Stimulated activated CD4-positive, alpha-beta T cell treated with anti-CD3 and anti-CD28 coated beads, Interleukin-2, amount 100 ng/mL, for 24 hours (primary cell): Measurements from ENCODE around the gene INSR.

Source experiments
- DNase-seq, 2 donors: peaks; one replicate each; pipeline ENCODE4 v3.0.0-alpha.2; 2020

Gene INSR

DNA sequence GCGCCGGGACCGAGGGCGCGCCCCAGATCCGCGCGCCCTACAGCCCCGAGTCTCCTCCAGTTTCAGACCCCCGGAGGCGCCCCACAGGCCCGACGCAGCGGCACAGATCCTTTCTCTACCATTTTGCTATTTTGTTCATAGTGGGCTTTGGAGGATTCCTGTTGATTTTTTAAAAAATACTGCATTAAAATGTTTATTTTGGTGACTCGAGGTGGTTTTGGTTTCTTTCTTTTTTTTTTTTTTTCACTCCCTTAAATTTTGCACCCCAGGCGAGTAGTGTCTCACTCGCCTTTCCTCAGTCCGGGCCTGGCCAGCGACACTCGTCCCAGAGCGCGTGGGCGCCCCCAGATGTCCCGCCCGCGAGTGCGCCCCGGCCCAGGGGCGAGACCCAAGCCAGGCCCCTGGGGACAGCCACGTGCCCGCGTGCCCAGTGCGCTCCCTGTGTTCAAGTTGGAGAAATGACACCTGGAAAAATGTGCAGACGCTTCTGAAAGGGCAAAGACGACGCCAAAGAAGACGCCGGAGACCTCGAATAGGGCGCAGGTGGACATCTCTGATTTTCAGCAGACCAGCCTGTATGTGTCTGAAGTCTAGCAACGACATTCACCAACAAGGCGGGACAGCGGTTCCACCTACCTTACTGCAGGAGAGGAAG is 471 bp upstream of the INSR start:
- peak; percentile 21 to 57 for DNase-seq

DNA sequence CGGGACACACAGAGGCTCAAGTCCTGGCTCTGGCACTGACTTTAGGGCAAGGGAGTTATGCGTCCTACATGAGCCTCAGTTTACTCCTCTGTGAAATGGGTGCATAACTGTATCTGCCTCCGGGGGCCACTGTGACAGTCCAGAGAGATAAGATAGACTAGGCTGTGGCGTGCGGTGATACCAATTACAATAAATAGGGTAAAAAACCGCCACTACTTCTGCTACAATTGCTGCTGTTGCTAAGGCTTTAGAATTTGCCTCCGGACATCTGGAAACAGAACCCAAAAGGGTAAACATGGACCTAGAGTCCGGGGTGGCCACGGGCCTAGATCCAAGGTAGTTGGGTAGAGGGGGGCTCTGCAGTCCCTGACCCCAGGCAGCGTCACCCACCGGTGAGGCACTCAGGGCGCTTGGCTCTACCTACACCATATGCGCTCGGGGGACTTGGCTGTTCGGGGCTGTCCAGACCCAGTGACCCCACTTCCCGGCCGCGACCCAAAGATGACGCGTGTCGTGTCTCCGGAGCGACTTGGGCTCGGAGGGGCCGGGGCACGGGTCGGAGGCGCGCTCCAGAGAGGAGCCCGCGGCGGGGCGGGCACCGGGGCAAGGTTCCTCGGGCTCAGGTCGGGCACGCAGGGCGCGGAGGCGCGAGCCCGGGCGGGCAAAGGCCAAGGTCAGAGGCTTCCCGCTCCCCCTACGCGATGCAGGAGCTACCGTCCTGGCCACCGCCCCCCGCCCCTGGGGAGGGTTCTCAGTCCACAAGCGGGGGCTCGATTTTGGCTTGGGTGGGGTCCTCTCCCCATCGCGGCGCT is 1.1 kb downstream of the INSR start:
- DNase-seq = peak in 1 of 2 donors; percentile 26

DNA sequence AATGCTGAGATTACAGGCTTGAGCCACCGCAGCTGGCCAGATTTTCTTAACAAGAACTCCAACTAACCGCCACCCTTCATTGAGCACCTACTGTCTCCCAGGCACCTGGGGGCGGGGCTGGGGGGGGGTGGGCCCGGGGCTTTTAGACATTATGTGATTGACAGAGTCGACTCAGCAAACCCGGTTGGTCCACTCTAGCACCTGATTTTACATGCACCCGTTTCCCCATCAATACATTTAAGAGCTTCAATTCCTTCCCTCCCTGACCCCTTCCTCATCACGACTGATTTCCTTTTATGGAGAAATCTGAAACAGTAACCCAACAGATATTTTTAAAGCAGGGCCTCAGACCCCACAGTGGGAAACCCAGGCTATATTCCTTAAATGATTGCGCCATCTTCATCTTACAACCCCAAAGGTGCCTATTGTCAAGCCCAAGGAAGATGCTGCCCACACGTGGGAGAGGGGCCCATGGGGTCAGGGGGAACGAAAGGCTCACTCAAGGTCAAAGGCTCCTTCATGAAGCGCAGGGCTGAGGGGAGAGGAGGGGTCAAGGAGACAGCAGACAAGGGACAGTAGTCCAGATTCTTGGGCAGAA is 1.8 kb downstream of the INSR start:
- peak in 1 of 2 donors; percentile 2 for DNase-seq

DNA sequence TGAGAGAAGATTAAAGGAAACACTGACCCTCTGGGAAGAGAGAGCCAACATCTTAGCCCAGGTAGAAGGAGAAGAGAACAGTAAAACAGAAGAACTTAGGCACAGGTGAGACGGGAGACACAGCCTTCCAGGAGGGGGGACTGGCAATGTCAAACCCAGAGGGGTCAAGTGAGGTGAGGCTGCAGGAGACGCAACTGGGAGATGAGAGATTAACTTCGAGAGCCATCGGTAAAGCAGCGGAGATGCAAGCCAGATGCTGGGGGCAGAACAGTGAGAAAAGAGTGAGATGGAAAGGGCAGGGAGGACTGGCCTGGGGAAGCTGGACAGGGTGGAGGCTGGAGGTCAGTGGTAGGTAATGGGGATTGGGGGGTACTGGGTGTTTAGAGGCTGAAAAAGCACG is 5.2 kb downstream of the INSR start:
- no peak for DNase-seq

DNA sequence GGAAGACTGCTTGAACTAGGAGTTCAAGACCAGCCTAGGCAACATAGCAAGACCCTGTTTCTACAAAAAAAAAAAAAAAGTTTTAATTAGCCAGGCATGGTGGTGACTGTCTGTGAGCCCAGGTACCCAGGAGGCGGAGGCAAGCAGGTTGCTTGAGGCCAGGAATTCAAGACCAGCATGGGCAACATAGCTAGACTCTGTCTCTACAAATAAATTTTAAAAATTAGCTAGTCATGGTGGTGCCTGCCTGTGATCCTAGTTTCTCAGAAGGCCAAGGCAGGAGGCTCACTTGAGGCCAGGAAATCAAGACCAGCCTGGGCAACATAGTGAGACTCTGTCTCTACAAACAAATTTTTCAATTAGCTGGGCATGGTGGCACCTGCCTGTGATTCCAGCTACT is 6.1 kb downstream of the INSR start:
- no peak for DNase-seq

DNA sequence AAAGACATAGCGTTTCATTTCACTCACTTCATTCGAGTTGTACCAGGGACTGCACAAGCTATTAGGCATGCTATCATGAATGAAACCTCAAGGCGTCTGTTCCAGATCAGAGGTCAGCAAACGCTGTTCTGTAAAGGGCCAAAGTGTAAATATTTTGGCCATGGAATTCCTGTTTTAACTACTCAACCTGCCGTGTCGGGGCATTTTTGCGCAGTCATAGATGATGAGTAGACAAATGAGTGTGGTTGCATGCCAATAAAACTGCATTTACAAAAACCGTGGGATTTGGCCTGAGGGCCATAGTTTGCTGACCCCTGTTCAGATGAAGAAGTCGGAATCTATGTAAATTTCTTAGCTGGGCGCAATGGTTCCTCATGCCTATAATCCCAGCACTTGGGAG is 6.5 kb downstream of the INSR start:
- DNase-seq = no peak

DNA sequence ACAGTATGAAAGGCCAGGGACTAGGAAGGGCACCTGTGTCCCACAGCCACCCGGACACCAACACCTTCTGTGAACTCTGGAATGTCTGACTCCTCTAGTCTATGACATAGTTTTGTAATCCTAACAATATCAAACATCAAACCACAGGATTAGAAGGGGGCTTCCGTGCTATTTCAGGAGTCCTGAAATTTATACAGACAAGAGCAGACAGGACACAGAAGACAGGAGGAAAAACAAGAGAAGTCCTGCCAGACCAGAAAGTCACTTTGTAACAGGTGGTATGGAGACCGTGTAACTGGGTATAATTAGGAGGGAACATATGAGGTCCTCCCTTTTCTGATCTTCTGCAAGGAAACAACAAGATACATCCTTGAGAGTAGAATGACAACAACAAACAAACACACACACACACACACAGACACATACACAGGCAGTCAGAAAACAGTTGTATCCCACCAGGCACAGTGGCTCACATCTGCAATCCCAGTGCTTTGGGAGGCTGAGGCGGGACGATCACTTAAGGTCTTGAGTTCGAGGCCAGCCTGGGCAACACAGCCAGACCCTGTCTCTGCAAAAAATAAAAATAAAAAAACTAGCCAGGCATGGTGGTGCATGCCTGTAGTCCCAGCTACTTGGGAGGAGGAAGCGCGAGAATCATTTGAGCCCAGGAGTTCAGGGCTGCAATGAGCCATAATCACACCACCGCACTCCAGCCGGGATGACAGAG is 13.1 kb downstream of the INSR start:
- DNase-seq = no peak

DNA sequence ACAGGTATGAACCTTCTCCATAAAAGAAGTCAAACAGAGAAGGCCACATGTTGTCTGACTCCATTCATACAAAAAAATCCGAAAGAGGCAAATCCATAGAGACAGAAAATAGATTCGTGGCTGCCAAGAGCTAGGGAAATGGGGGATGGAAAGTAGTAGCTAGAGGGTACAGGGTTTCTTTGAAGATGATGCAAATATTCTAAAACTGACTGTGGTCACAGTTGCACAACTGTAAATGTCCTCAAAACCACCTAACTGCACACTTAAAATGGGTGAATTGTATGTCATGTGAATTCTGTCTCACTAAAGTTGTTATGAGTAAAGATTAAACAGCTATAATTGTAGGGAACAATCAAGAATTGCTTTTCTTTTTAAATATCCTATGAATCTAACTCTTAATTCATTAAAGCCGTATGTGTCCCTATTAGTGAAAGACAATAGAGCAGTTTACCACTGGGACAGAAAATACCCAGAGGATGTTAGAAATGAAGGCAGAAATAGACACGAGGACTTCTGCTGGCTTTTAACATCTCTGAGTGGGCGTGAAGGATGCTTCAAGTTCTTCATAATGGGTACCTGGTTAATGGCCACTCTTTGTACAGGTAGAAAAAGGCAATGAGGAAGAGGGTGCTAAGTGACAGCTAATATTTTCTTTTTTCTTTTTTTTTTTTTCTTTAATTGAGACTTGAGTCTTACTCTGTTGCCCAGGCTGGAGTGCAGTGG is 21.2 kb downstream of the INSR start:
- no peak for DNase-seq

DNA sequence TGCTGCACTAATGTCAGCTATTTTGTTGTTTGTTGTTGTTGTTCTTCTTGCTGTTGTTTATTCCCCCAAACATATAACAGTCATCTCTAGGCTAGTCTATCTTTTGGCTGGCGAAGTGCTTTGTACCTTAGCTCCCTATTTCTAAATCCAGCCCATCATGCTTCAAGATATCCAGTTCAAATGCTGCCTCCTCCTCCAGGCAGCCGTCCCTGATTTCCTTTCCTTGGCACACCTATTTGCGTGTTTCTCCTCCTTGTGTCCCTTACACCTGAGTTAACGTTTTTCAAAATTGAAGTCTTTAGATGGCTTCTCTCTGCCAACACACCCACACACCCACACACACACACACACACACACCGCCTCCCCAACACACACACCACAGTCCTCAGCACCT is 25.5 kb downstream of the INSR start:
- DNase-seq = no peak

DNA sequence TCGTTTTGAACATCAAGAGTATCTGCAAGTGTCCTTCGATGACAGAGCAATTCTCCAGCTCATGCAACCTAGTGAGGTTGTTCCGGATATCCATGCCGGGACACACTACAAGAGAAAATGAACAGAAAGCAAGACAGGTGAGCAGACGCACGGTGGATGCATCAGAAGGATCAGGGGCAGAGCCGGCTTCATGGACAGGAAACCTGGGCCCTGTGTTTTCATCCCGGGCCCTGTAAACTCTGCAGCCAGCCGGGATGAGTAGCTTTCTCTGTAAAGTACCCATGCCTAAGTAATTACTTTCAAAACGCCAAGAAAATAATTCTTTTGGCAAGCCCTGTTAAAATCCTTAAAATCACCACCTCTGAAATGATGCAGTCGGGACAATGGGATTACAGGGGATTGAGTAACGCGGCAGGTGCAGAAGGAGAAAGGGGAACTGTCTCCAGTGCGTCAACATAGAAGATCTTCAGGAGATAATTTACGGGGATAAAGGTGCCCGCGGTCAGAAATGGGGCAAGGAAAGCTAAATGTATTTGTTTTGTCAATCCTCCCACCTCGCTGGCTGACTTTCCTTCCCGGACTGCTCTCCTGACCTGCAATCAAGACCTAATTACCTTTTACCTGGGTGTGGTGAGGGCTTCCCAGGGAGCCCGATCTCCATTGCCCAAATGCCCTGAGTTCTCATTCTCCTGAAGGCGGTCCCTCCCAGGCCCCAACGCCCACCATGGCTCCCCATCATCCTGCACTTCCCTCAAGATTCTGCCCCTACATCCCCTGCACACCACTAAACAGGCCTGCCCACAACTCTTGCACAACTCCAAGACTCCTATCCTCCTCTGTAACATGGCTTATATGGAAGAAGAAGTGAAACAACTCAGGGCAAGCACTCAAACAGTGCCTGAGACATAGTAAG is 26.2 kb downstream of the INSR start:
- no peak for DNase-seq

DNA sequence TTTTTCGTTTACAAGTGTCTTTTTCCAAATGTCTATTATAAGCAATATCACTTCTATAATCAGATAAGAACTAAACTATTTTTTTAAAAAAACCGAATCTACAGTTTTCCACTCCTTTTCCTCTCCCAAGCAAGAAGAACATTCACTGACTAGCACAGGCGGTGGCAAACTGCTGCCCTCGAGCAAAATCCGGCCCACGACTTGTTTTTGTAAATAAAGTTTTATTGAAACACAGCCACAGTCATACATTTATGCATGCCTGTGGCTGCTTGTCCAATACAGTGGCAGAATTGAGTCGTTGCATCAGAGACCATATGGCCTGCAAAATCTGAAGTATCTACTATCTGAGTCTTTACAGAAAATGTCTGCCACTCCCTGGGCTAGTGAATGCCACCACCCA is 27.4 kb downstream of the INSR start:
- DNase-seq = no peak

DNA sequence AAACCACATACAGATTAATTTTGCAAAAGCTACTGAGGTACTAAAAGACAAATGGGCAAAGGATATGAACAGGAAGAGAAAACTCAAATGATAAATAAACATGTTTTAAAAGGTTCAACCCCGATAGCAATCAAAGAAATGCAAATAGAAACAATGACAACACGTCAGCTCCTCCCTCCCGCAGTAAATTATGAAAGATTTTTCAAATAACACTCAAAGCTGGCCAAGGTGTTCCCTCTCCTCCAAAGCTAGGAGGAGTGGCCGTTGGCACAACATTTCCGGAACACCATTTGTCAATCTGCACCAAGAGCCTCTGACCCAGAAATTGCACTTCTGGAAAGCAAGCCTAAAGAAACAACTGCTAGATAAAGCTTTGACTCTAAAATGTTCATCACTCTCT is 28.3 kb downstream of the INSR start:
- no peak for DNase-seq

DNA sequence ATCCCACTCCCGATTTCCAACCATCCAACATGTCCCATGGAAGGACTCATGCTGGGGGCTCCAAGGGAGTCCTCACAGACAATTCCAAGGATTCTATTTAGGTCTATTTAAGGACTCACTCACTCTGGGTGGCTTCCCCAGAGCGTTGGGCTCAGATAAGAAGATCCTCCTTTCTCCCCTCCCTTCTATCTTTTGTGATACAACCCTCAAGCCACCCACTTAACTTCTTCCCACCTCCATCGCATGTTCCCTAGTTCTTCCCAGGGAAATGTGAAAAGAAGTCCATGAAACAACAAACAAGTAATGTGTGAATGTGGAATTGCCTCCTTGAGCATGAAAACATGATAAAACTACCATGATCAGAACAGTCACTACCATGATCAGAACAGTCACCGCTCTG is 29.4 kb downstream of the INSR start:
- no peak for DNase-seq

DNA sequence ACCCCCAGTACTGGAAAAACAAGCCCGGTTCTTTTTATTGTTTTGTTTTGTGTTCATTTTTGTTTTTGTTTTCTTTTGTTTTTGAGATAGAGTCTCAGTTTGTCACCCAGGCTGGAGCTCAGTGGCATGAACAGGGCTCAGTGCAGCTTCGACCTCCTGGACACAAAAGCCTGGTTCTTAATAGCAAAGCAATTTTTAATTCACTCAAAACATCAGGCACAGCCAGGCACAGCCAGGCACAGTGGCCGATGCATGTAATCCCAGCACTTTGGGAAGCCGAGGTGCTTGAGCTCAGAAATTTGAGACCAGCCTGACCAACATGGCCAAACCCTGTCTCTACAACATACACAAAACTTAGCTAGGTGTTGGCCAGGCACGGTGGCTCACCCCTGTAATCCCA is 30.7 kb downstream of the INSR start:
- DNase-seq = no peak

DNA sequence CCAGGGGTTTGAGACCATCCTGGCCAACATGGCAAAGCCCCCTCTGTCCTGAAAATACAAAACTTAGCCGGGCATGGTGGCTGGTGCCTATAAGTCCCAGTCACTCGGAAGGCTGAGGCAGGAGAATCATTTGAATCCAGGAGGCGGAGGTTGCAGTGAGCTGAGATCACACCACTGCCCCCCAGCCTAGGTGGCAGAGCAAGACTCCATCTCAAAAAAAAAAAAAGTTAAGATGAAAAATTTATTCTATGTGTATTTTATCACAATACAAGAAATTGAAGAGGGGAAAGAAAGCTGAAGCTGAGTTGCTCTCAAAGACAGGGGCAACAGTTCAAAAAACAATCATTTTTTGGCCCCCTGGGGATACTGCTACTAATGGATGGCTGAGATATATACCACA is 31.1 kb downstream of the INSR start:
- no peak for DNase-seq

DNA sequence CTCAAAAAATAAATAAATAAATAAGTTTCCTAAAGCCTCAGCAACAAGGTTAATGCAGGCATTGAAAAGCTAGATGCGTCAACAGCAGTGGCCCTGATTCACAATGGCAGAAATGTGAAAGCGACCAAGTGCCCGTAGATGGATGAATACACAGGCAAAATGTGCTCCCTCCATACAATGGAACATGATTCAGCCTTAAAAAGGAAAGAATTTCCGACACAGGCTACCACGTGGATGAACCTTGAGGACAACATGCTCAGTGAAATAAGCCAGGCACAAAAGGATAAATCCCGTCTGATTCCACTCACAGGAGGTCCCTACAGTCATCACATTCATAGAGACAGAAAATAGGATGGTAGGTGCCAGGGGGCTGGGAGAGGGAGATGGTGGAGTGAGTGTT is 31.7 kb downstream of the INSR start:
- DNase-seq = no peak

DNA sequence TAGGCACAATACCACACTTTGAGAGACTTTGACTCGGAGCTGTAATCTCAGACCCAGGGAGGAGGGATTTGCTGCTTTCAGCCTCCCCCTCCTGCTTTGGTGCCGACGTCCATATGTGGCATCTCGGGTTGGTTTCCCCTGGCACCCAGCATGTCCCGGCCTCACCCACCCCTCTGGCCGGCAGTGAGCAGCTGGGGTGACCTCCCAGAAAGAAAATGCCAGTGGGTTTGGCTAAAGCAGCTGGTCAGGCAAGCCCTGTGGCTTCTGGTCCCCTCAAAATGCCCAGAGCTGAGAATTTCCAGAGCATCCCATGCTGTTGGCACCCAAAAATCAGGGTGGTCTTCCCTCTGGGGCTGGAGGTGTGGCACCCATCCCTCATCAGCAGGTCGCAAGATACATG is 34.1 kb downstream of the INSR start:
- DNase-seq = no peak

DNA sequence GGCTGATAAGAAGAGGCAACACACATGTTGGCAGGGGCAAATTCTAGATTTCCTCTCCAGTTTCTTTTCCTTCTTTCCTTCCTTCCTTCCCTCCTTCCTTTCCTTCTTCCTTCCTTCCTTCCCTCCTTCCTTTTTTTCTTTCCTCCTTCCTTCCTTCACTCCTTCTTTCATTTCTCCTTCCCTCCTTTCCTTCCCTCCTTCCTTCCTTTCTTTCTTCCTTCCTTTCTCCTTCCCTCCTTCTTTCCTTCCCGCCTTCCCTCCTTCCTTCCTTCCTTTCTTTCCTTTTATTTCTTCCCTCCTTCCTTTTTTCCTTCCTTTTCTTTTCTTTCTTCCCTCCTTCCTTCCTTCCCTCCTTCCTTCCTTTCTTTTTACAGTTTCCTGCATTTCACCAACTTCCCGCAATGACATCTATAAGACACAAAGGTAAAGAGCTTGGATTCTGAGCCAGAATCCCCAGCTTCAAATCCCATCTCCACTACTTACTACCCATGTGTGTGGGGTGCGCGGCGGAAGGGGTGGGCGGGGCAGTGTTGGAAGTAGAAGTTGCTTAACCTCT is 35.3 kb downstream of the INSR start:
- no peak for DNase-seq

DNA sequence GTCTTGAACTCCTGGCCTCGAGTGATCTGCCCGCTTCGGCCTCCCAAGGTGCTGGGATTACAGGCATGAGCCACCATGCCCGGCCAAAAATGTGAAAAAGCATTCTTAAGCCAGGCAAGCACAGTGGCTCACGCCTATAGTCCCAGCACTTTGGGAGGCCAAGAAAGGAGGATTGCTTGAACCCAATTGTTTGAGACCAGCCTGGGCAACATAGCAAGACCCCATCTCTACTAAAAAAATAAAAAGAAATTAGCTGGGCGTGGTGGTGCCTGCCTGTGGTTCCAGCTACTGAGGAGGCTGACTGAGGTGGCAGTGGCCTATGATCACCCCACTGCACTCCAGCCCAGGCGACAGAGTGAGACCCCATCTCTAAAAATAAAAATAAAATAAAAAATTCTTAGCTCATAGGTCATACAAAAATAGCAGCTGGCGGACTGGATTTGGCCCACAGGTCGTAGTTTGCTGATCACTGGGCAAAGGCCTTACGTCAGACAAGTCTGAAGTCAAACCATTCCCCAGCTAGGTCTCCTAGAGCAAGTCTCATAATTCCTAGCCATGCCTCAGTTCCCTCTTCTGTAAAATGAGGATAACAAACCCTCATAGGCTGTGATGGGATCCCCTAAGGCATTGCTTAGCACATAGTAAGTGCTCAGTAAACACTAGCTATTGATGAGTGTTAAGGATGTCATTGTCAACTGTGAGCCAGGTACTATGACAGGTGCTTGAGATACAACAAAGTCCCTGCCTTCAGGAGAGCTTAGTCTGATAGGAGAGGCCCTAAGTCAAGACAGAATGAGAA is 36.0 kb downstream of the INSR start:
- DNase-seq = no peak

DNA sequence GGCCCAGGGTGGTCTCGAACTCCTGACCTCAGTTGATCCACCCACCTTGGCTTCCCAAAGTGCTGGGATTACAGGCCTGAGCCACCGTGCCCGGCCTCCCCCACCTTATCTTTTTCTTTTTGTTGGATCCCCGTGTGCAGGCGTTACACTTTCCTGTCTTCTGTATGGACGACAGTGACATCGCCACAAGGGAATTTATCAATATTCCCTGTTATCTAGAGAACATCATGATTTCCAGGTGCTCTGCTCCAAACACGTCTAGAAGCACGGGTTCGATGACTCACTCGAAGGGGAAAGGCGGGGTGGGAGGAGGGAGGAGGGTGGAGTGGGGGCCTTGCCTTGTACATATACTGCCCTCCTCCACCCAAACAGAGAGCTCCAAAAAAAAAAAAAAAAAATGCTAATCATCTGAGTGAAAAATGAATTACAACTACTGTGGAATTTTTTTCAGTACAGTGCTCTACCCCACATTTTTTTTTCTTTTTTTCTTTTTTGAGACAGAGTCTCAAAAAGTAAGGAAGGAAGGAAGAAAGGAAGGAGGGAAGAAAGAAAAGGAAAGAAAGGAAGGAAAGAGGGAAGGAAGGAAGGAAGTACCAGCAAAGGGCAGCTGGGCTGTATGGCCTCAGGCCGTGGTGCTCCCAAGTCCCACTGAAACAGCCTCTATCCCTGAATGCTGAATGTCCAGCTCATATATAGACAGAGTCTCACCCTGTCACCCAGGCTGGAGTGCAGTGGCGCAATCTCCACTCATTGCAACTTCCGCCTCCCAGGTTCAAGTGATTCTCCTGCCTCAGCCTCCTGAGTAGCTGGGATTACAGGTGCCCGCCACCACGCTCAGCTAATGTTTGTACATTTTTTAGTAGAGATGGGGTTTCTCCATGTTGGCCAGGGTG is 36.8 kb downstream of the INSR start:
- no peak for DNase-seq
